Measurements from ENCODE around the gene CPD.

The CPD gene

GRCh38 chr17:30514895-30515596 is 136.3 kb downstream of the CPD start:
- DNase-seq: no peak

DNA sequence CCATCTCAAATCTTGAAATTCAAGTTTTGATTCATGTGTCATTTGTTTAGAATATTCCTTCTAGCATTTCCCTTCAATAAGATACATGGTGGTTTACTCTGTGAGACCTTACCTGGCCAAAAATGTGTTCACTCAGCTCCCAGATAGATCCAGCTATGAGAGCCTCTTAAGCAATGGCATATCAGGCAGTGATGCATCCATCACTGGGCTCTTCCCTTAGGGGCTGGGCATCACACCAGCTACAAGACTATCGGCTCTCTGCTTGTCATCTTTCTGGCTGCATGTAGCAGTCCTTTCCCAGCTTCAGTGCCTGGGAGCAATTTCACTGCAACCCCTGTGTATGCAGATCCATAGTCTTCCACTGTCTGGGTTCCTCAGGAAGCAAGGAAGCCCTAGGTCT is 139.1 kb downstream of the CPD start:
- DNase-seq: no peak

DNA sequence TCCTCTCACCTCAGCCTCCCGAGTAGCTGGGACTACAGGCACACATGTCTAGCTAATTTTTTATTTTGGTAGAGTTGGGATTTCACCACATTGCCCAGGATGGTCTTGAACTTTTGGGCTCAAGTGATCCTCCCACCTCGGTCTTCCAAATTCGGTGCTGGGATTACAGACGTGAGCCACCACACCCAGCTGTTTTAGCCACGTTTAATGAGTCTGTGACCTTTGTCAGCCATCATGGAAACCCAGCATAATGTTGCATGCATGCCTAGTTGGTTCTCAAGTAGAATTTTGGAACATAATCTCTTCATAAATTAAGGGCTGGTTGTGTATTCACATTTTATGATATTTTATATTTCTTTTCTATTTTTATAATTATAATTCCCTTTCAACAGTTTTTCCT is 140.4 kb downstream of the CPD start:
- no peak for DNase-seq

All from NCI-H526 (cell line).